GM12892 (cell line): ENCODE measurements around the gene PRIMA1.

Experiments used
- POLR2A ChIP-seq: IDR thresholded peaks from 2 replicates; pipeline ENCODE4 v1.6.1; 2011; ENCODE audit warnings: low read depth, low read length, control low read depth
- POLR2AphosphoS5 ChIP-seq: IDR thresholded peaks from 2 replicates; pipeline ENCODE4 v1.6.1; 2011; ENCODE audit warnings: low read depth, low read length, control low read depth

DNA sequence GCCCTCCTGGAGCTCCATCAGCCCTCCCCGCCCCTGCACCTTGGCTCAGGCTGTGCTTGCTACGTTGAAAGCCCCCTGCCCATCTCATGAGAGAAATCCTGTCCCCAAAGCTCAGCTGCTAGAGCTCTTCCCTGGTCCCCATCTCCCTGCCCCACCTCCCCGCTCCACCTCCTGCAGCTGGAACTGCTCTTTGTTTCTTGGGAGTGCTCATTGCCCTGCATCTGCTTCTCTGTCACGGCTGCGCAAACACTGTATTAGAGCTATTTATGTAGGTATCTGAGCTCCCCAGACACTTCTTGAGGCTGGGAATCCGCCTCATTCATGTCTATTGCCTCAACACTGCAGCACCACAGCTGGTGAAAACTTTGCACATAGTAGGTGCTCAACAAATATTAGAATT lies 32.8 kb upstream of the PRIMA1 start:
- no peak for TF ChIP-seq POLR2A
- no peak for TF ChIP-seq POLR2AphosphoS5
